Retinal pigment epithelial cell (primary cell): ENCODE data around the gene SAPCD2.

Experiments
- DNase-seq: peaks from one replicate; pipeline ENCODE4 v3.0.0-alpha.2; 2010; ENCODE audit warnings: low read depth
- H3K4me3 ChIP-seq: 2 replicates; pipeline ENCODE4 v1.5.1; 2011; ENCODE audit warnings: mild to moderate bottlenecking, low read length, control low read depth, moderate library complexity
- CTCF ChIP-seq: conservative IDR thresholded peaks from 2 replicates; pipeline ENCODE4 v1.5.1; 2011; ENCODE audit warnings: low read depth, low read length, control low read depth, inconsistent platforms

Gene SAPCD2

DNA sequence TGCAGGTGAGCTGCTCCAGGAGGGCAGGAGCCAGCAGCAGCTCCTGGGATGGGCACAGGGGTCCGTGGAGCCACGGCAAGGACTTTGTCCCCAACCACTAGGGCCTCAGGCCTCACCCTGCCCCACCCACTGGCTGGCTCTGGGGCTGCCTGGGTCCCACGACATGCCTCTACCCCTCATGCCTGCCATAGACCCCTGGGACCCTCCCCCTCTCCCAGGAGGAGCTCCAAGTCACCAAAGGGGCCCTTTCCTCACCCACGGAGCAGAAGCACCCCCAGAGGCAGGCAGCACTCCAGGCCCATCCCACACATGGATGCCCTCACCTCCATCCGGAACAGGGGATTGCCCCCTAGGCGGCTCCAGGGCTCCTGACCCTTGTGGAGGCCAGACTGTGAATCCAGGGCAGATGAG is 48.8 kb downstream of the SAPCD2 start:
- TF ChIP-seq CTCF, result no peak
- no peak overlapping the region for H3K4me3 ChIP-seq
- DNase-seq, result no peak

DNA sequence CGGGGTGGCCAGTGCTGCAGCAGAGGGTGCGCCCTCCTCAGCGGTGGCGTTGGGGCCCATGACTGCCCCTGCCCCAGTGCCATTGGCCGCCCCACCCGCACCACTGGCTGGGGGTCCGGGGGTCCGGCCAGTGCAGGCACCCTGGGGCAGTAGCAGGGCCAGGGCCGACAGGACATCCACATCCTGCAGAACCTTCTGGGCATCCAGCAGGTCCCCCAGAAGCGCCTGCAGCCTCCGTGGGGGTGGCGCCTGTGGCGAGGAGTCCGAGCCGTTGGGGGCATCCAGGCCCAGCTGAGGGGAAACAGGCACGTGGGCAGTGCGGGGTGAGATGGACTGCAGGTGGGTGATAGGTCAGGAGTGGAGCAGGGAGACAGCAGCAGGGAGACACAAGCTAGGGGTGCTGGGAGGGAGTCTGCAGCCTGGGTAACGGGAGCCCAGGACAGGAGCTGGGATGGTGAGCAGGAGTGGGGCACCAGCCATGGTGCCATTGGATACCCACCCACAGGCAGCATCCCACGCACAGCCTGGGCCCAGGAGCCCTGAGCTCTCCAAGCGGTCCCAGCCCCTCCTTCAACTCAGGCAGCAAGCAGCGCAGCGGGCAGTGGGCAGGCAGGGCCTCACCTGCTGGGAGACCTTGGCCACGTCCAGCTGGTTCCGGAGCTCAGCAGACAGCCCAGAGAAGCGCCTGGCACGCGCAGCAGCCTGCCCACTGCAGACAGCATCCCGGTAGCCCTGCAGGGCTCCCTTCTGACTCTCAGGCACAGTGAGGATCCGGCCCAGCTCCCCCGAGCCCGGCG is 49.4 kb downstream of the SAPCD2 start:
- DNase-seq, result no peak
- H3K4me3 ChIP-seq, result no peak overlapping the region
- TF ChIP-seq CTCF, result no peak

GRCh38 chr9:137019891-137020683 is 50.3 kb downstream of the SAPCD2 start:
- H3K4me3 ChIP-seq, result no peak overlapping the region
- no peak for DNase-seq
- no peak for TF ChIP-seq CTCF

- no peak for DNase-seq
- TF ChIP-seq CTCF, result no peak
- no peak overlapping the region for H3K4me3 ChIP-seq
These were observed 51.4 kb downstream of the SAPCD2 start for GRCh38 chr9:137018761-137019559.

GRCh38 chr9:137017791-137018497 is 52.4 kb downstream of the SAPCD2 start:
- H3K4me3 ChIP-seq, result no peak overlapping the region
- no peak for DNase-seq
- no peak for TF ChIP-seq CTCF

DNA sequence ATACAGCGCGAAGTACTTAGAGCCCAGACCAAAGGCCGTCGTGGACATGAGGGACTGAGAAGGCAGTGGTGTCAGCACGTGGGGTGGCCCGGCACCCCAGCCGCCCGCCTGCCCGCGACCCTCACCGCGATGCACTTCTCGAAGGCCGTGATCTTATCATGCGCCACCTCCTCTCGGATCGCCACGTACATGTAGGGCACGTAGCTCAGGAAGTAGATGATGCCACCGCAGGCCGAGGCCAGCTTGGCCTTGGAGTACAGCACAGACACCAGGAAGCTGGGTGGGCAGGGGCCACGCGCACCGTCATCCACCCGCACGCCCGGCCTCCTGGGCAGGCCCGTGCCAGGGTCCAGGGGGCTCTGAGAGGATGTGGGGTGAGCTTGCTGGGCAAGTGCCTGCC is 53.3 kb downstream of the SAPCD2 start:
- TF ChIP-seq CTCF, result no peak
- H3K4me3 ChIP-seq, result no peak overlapping the region
- no peak for DNase-seq
